K562 (cell line): ENCODE data around the gene WFIKKN1. TPM values are rescaled to one million over a fixed set of nuclear protein-coding genes. Genes with fewer than 3 reads are reported as not detected.
A peak's percentile ranks its signal among the peaks of the same experiment; 100 is the strongest.

Experiments used
- ATAC-seq: fragments of 200-7000 bp; cut with Tn5 transposase; 3 replicates; pipeline ENCODE4 v1.9.1; 2020; ENCODE audit warnings: moderate library complexity
- BruUV-seq: library from RNA; stranded (reverse); fragments of 400-500 nt; replicated peaks from 2 replicates; lab custom pipeline; 2021; lab: Mats Ljungman, UMichigan
- CTCF ChIA-PET: fragments of 300-600 bp; formaldehyde crosslinking; extraction: SDS; loops from one replicate; lab custom pipeline; 2021; ENCODE audit warnings: low intra/inter-chr PET ratio; lab: Yijun Ruan, JAX
- POLR2A ChIA-PET: fragments of 300-600, 350-650 bp; sonication (Branson Sonifier 250); formaldehyde crosslinking; extraction: SDS; loops from one replicate; lab custom pipeline; 2021; ENCODE audit warnings: antibody characterized with exemption, inconsistent platforms; lab: Yijun Ruan, JAX
- DNase-seq, 4 experiments: peaks; one replicate each; pipeline versions ENCODE4 v3.0.0 to v3.0.0-alpha.2; 2011 to 2018; ENCODE audit warnings: low spot score in 3 of 4, mixed read lengths in 3 of 4; ENCODE audit errors: extremely low read depth in 1 of 4
- FAIRE-seq: peaks from 2 replicates; lab custom pipeline; 2011; peaks lifted over from hg19 to GRCh38; lab: Jason Lieb, UNC
- H2AFZ ChIP-seq: 2 replicates; pipeline ENCODE4 v1.6.0; 2011; ENCODE audit warnings: low read depth, low read length, control low read depth, inconsistent platforms
- H3K27ac ChIP-seq: fragments of 200-600 bp; 3 replicates; pipeline ENCODE4 v1.8.0; 2011; ENCODE audit warnings: low read depth, mild to moderate bottlenecking, control low read depth, inconsistent platforms, low read length, moderate library complexity, mixed read lengths; ENCODE audit errors: extremely low read depth
- H3K27me3 ChIP-seq, 2 experiments: fragments of 300-600 bp in 1 of 2; 2 replicates in 1 of 2; 3 replicates in 1 of 2; pipeline versions ENCODE4 v1.6.0 to v1.8.0; 2011; ENCODE audit warnings: inconsistent platforms in 2 of 2, low read length in 2 of 2, mild to moderate bottlenecking in 1 of 2, mixed read lengths in 1 of 2, moderate library complexity in 1 of 2; ENCODE audit not compliant: control insufficient read depth in 2 of 2, insufficient read depth in 2 of 2
- H3K36me3 ChIP-seq: fragments of 300-600 bp; 3 replicates; pipeline ENCODE4 v1.8.0; 2011; ENCODE audit warnings: mild to moderate bottlenecking, low read length, inconsistent platforms; ENCODE audit not compliant: control insufficient read depth, insufficient read depth
- H3K4me1 ChIP-seq, 2 experiments: fragments of 200-600 bp in 1 of 2; replicated peaks in 1 of 2; 2 replicates in 1 of 2; 3 replicates in 1 of 2; pipeline versions ENCODE4 v1.5.1 to v1.8.0; 2011; ENCODE audit warnings: inconsistent platforms in 2 of 2, low read length in 2 of 2, mild to moderate bottlenecking in 1 of 2, mixed read lengths in 1 of 2, moderate library complexity in 1 of 2; ENCODE audit not compliant: control insufficient read depth in 2 of 2, insufficient read depth in 2 of 2
- H3K4me2 ChIP-seq: 2 replicates; pipeline ENCODE4 v1.6.1; 2011; ENCODE audit warnings: low read length, control low read depth, inconsistent platforms, mixed read lengths; ENCODE audit not compliant: insufficient read depth
- H3K4me3 ChIP-seq: fragments of 200-600 bp; sonication (generic), shearing (Covaris generic); 2 replicates; pipeline ENCODE4 v1.5.1; 2016; ENCODE audit warnings: control low read depth, inconsistent platforms
- H3K79me2 ChIP-seq: fragments of 200-600 bp; 3 replicates; pipeline ENCODE4 v1.8.0; 2011; ENCODE audit warnings: low read length, inconsistent platforms; ENCODE audit not compliant: control insufficient read depth, insufficient read depth
- H3K9ac ChIP-seq, 2 experiments: 2 replicates each; pipeline versions ENCODE4 v1.6.0 to v1.6.1; 2011; ENCODE audit warnings: low read depth in 2 of 2, low read length in 2 of 2, control low read depth in 1 of 2, inconsistent platforms in 1 of 2, mild to moderate bottlenecking in 1 of 2, mixed read lengths in 1 of 2; ENCODE audit not compliant: insufficient read depth in 1 of 2
- H3K9me1 ChIP-seq: one replicate; pipeline ENCODE4 v1.6.0; 2011; ENCODE audit warnings: inconsistent platforms, mild to moderate bottlenecking, low read length, moderate library complexity; ENCODE audit not compliant: control insufficient read depth, insufficient read depth
- H3K9me3 ChIP-seq: replicated peaks from 2 replicates; pipeline ENCODE4 v1.5.1; 2011; ENCODE audit warnings: low read depth, low read length, inconsistent platforms; ENCODE audit not compliant: control insufficient read depth, insufficient read depth
- H4K20me1 ChIP-seq: replicated peaks from 2 replicates; pipeline ENCODE4 v1.6.1; 2011; ENCODE audit warnings: low read length, inconsistent platforms, mixed read lengths; ENCODE audit not compliant: control insufficient read depth, insufficient read depth
- CHD2 ChIP-seq: IDR thresholded peaks from 2 replicates; pipeline ENCODE4 v1.6.1; 2011; ENCODE audit warnings: low read depth, low read length
- ETV5 ChIP-seq: sonication (generic); formaldehyde crosslinking; IDR thresholded peaks from 2 replicates; pipeline ENCODE4 v1.4.0; 2020; ENCODE audit warnings: low read depth, mild to moderate bottlenecking, missing genetic modification reagents
- HDAC2 ChIP-seq: fragments of 450-650 bp; IDR thresholded peaks from 2 replicates; pipeline ENCODE4 v1.6.1; 2016; ENCODE audit warnings: mild to moderate bottlenecking
- HNRNPL ChIP-seq: fragments of 200-400 bp; formaldehyde crosslinking; IDR thresholded peaks from 2 replicates; pipeline ENCODE4 v1.6.1; 2017; ENCODE audit warnings: low read depth, mild to moderate bottlenecking, low read length
- IFI16 ChIP-seq: fragments of 250-450 bp; sonication (Bioruptor Pico); IDR thresholded peaks from 2 replicates; pipeline ENCODE4 v2.1.2; 2022; ENCODE audit warnings: mild to moderate bottlenecking, inconsistent platforms
- NR1H2 ChIP-seq: sonication (generic); formaldehyde crosslinking; IDR thresholded peaks from 2 replicates; pipeline ENCODE4 v1.4.0; 2020; ENCODE audit warnings: mild to moderate bottlenecking, missing genetic modification reagents
- RBFOX2 ChIP-seq: fragments of 200-400 bp; formaldehyde crosslinking; IDR thresholded peaks from 2 replicates; pipeline ENCODE4 v1.6.1; 2017; ENCODE audit warnings: low read depth, mild to moderate bottlenecking, low read length, moderate library complexity
- ZNF134 ChIP-seq: fragments of 250-450 bp; sonication (Bioruptor Pico); conservative IDR thresholded peaks from 2 replicates; pipeline ENCODE4 v1.4.0; 2020
- WGBS: fragments of 100-300 bp; shearing (Covaris generic); methylation state at CpG from one replicate; pipeline ENCODE4 v1.1.6; 2016; ENCODE audit warnings: low coverage, mixed read lengths; ENCODE audit not compliant: insufficient coverage; ENCODE audit errors: missing lambda C conversion rate; 5-methylcytosine and 5-hydroxymethylcytosine counted together
- in situ Hi-C: fragments of 300-500 bp; cut with MboI; formaldehyde crosslinking; loops from 4 replicates; pipeline ENCODE4 v1.15.0; 2018; ENCODE audit warnings: inconsistent platforms, mixed read lengths
- intact Hi-C: fragments of 100-400 bp; cut with micrococcal nuclease; formaldehyde crosslinking; loops from 2 replicates; pipeline ENCODE4 v1.14.2; 2022
- polyA plus RNA-seq, 8 experiments: library from polyadenylated mRNA; depleted of rRNA in 4 of 8; stranded (reverse) in 5 of 8; unstranded in 3 of 8; fragments of >200 nt; fragmentation: Nextera tagmentation in 2 of 8; fragmentation: Illumina TruSeq in 1 of 8; extraction: Ambion mirVana in 2 of 8; extraction: Trizol in 1 of 8; gene quantifications; 2 replicates each; pipeline versions ENCODE4 v1.2.1 to v1.2.3, GENCODE V29; 2011 to 2014; ENCODE audit warnings: inconsistent platforms in 1 of 8, missing spikeins in 1 of 8
- total RNA-seq, 7 experiments: library from RNA; depleted of rRNA in 6 of 7; stranded (reverse); fragments of >200 nt in 6 of 7; fragmentation: Illumina TruSeq in 2 of 7; extraction: Trizol in 2 of 7; gene quantifications; 2 replicates each; pipeline versions ENCODE4 v1.2.1 to v1.2.3, GENCODE V29; 2011 to 2021; ENCODE audit warnings: low replicate concordance in 1 of 7

WFIKKN1 gene
- total and polyA plus RNA-seq, 9 of the 15 experiments (the other 6 are each of a cell fraction or from before 2014, with no cell fraction given), result 0.14 to 1.1 (median 0.50) TPM; not detected in 4

GRCh38 chr16:676565-676902, 45.7 kb downstream of the WFIKKN1 start:
- FAIRE-seq (no peak), ATAC-seq (no peak), DNase-seq (no peak)
- no peaks in the 10 kb centered on the region for H3K9me3 ChIP-seq
- peaks cover 43% of the 10 kb centered on the region for H3K36me3 ChIP-seq
- no TSS peak for BruUV-seq
- H3K27ac ChIP-seq, result no peak overlapping the region
- CTCF ChIA-PET, result no interaction called here
- H3K27me3 ChIP-seq, result no peaks in the 10 kb centered on the region
- peaks cover 13% of the 10 kb centered on the region; the same call in 1 of the 2 replicates for H4K20me1 ChIP-seq
- no peak overlapping the region for H3K4me2 ChIP-seq
- in situ Hi-C loops (loop anchor here (10.0 kb wide), 1 partner anchor 282 kb away; the partner anchor contains the start of gene NME4), intact Hi-C loops (loop anchor here (5.0 kb wide), 1 partner anchor 39 kb away; the partner anchor contains the start of gene METTL26)
- H3K4me1 ChIP-seq, result peaks cover 25 to 96% of the 10 kb centered on the region in 2 experiments
- no peaks in the 10 kb centered on the region for H3K9me1 ChIP-seq
- H3K79me2 ChIP-seq, result peaks cover 19% of the 10 kb centered on the region
- no peak overlapping the region for H3K4me3 ChIP-seq
- no peak overlapping the region for H3K9ac ChIP-seq
- TF ChIP-seq ETV5 (CRISPR knock-in tag), result no peak
- TF ChIP-seq ZNF134 (CRISPR knock-in tag), result no peak
- 0 out of 2 replicates have a peak, but pooled peaks have one; percentile 30 for TF ChIP-seq RBFOX2
- TF ChIP-seq NR1H2 (CRISPR knock-in tag), result no peak
- TF ChIP-seq HDAC2, result no peak
- TF ChIP-seq IFI16 (CRISPR knock-in tag), result no peak
- TF ChIP-seq CHD2, result no peak
- 0 out of 2 replicates have a peak, but pooled peaks have one; percentile 86 for TF ChIP-seq HNRNPL
- 84% methylated on average over 20 of the region's 21 CpGs for WGBS
- POLR2A ChIA-PET, result interaction anchor here (0.7 to 1.1 kb wide), 3 partner anchors 88 to 280 kb away, joined by 3 to 5 read pairs (median 3); no protein-coding TSS in a partner anchor
- no peak overlapping the region for H2AFZ ChIP-seq
